Fibroblast of villous mesenchyme (primary cell): ENCODE data around the gene CHST13. TPM values are rescaled to one million over a fixed set of nuclear protein-coding genes. Genes with fewer than 3 reads are reported as not detected.

ENCODE experiments used
- DNase-seq: peaks from one replicate; pipeline ENCODE4 v3.0.0-alpha.2; 2010; ENCODE audit warnings: low read depth
- H3K4me3 ChIP-seq: 2 replicates; pipeline ENCODE4 v1.5.1; 2011; ENCODE audit warnings: low read depth, mild to moderate bottlenecking, low read length
- total RNA-seq: library from RNA; depleted of rRNA; stranded (reverse); fragments of >200 nt; gene quantifications from 2 replicates; pipeline ENCODE4 v1.2.3, GENCODE V29; 2012
- TF ChIP-seq, protein P1 (sequence below): IDR thresholded peaks from 2 replicates; pipeline ENCODE4 v1.5.1; 2012; ENCODE audit warnings: low read depth, mild to moderate bottlenecking, low read length; ENCODE audit not compliant: insufficient read depth

The CHST13 gene
- total RNA-seq, 1 donor = not detected

GRCh38 chr3:126544596-126545281 lies 20.8 kb downstream of the CHST13 start:
- TF ChIP-seq, protein P1, sequence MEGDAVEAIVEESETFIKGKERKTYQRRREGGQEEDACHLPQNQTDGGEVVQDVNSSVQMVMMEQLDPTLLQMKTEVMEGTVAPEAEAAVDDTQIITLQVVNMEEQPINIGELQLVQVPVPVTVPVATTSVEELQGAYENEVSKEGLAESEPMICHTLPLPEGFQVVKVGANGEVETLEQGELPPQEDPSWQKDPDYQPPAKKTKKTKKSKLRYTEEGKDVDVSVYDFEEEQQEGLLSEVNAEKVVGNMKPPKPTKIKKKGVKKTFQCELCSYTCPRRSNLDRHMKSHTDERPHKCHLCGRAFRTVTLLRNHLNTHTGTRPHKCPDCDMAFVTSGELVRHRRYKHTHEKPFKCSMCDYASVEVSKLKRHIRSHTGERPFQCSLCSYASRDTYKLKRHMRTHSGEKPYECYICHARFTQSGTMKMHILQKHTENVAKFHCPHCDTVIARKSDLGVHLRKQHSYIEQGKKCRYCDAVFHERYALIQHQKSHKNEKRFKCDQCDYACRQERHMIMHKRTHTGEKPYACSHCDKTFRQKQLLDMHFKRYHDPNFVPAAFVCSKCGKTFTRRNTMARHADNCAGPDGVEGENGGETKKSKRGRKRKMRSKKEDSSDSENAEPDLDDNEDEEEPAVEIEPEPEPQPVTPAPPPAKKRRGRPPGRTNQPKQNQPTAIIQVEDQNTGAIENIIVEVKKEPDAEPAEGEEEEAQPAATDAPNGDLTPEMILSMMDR = no peak
- no peak overlapping the region for H3K4me3 ChIP-seq
- no peak for DNase-seq

GRCh38 chr3:126545544-126545943 lies 21.6 kb downstream of the CHST13 start:
- DNase-seq = no peak
- TF ChIP-seq, protein P1 = no peak
- H3K4me3 ChIP-seq = no peak overlapping the region

GRCh38 chr3:126546013-126546412 lies 22.1 kb downstream of the CHST13 start:
- no peak overlapping the region for H3K4me3 ChIP-seq
- TF ChIP-seq, protein P1 = no peak
- no peak for DNase-seq

DNA sequence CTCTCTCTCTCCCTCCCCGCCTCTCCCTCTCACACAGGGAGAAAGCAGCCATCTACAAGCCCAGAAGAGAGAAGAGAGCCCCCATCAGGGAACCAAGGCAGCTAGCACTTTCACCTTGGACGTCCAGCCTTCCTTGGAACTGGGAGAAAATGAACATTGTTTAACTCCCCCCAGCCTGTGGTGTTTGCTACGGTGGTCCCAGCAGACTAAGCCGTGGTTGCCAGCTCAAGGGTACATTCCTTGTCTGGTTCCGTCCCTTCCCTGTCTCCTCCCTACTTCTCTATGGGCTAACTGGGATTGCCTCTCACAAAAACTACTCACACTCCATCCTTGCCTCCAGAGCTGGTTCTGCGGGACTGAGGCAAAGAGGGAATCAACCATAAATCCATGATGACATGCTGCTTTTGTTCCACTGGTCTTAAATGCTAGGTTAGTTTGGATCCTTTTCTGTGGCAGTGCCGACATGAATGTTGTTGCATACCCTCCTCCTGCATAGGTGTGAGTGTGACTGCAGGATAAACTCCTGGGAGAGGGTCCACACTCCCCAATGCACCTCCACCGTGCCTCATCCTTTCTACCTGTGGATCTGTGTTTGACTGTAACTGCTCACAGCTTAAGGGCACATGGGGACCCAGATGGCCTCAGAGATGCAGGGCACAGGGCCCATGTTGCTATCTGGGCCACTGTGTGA lies 22.7 kb downstream of the CHST13 start:
- H3K4me3 ChIP-seq = no peak overlapping the region
- TF ChIP-seq, protein P1 = no peak
- DNase-seq = no peak

DNA sequence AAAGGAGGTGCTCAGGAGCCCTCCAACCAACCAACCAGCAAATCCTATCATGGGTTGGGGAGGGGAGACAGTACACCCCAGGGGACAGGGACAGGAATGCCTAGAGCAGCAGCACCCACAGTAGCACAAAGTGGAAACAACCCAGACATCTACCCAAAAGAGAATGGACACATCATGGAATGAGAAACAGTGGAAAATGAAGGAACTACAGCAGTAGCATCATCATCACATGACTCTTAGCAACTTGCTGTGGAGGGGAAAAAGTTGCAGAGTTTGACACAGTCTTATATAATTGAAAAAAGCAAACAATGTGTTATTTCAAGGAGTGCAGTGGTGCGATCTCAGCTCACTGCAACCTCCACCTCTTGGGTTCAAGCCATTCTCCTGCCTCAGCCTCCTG lies 23.8 kb downstream of the CHST13 start:
- no peak for DNase-seq
- TF ChIP-seq, protein P1 = no peak
- no peak overlapping the region for H3K4me3 ChIP-seq

GRCh38 chr3:126548556-126549466 lies 24.9 kb downstream of the CHST13 start:
- DNase-seq = no peak
- no peak overlapping the region for H3K4me3 ChIP-seq
- TF ChIP-seq, protein P1 = no peak
